Posterior vena cava (tissue), 2 donors: ENCODE data around the gene TMEM108. TPM values are rescaled to one million over a fixed set of nuclear protein-coding genes. Genes with fewer than 3 reads are reported as not detected.

Experiments used
- DNase-seq: peaks from one replicate; pipeline ENCODE4 v3.0.0-alpha.2; 2020; ENCODE audit warnings: low spot score
- intact Hi-C, 2 donors: fragments of 100-400 bp; cut with DNase I; formaldehyde crosslinking; loops; one replicate each; pipeline versions ENCODE4 v1.14.1 to v1.14.2; 2022 to 2023
- total RNA-seq, 2 donors: library from RNA; stranded (reverse); fragmentation: NEBNext Ultra II Directional; extraction: Animal tissue kit (Norgen Biotek cat#: 25700); gene quantifications; one replicate each; pipeline ENCODE4 v1.2.1, GENCODE V29; 2021
- donor health status: DM: yes; HTN: yes; CAD: no.
- donor health status: DM: yes; HTN: yes; CAD: no.

TMEM108 gene
- total RNA-seq, 2 donors from 2014 or later = 2.1 to 2.8 TPM

GRCh38 chr3:133418361-133418760 lies 380.2 kb downstream of the TMEM108 start:
- intact Hi-C loops = loop anchor here in 1 of 2 donors (10.0 kb wide), 1 partner anchor 684 kb away; no protein-coding TSS in a partner anchor
- no peak for DNase-seq

DNA sequence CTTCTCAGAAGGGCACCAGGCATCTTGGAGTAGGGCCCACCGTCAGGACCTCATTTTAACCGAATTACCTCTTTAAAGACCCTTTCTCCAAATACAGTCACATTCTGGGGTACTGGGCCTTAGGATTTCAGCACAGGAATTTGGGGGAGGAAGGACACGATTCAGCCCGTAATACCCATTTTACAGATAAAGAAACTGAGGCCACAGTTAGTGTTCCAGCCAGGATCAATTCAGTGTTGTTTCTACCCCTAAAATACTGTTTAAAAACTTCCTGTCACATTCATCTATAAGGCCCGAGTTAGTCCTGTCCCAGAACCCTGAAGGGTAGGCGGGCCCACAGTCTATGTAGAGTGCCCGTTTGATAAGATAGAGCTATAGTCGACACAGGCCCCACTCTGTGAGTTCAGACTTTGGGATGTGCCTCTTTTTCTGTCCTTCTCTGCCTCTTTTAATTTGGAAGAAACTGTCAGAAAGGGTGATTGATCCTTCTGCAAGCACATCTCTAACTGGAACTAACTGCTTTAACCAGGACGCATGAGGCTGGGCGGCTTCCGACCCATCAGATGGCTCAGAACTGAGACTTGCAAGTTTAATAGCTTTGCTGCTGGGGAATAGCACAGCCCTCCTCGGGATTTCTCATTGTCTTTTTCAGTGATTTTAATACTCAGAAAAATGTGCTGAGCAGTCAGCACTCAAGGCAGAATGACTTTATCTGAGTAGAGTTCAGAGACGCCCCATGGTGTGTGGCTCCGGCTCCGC lies 381.1 kb downstream of the TMEM108 start:
- no peak for DNase-seq
- intact Hi-C loops = loop anchor here in 1 of 2 donors (10.0 kb wide), 1 partner anchor 685 kb away; no protein-coding TSS in a partner anchor

DNA sequence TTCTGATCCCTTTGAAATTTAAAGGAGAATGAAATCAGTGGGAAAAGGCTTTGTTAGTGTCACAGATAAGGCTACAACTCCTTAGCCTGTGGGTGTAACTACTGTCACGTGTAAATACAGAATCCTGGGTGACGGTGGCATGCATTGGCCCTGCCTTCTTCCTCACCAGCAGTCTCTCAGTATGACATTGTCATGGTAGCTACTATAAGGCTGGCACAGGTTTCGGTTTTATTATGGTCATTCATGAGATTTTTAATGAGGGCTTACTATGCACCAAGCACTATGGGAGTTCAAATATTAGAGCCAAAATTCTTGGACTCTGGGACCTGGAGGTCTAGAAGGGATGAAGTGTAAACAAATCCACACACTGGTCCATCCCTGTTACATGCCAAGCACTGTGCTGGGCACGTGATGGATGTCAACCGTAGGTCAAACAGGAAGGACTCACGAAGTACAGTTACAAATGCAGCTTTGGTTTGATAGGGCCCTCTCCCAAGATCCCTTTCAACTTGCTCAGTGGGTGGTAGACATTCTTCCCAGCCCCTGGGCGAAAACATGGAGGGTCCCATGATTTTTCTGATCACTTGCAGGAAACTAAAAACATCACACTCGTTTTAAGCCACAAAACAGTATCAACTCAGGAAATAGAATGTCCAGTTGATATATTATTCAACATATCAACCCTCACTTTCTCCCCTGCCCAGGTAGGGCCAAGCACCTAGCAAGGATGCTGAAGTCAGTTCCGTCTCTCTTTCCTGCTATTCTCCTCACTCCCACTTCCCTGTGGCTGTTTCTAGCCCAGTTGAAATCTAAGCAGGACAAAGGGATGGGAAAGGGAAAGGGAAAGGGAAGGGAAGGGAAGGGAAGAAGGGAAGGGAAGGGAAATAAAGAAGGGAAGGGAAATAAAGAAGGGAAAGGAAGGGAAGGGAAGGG lies 387.0 kb downstream of the TMEM108 start:
- DNase-seq = no peak
- intact Hi-C loops = no loop called here

DNA sequence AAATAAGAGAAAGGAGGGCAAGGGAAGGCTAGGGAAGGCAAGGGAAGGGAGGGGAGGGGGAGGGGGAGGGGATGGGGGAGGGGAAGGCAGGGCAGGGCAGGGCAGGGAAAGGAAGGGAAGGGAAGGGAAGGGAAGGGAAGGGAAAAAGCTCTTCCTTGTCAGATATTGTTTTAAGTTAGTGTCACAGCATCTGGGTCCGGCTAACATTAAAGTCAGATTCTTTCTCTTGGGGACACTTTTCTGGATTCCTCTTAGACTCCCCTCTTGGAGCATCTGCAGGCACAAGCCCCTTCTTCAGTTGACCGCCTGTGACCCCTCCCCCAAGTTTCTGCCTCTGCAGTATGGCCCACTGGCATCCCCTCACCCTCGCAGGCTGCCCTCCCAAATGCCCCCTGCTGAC lies 387.7 kb downstream of the TMEM108 start:
- intact Hi-C loops = no loop called here
- no peak for DNase-seq

DNA sequence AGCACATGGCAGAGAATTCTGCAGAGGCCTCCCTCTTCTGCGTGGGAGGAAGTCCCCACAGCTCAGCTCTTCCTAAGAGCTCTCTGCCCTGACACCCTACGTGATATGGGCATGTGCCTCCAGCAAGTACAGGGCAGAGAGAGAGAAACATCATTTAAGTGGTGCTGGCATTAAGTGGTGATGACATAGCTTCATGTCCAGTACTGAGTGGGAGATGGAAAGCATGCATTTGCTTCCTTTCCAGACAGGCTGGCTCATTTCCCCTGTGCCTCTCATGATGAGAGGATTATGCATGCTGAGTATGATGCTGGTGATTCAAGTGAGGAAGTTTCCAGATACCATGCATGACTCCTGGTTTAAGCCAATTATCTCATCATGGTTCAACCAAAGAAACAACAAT lies 388.5 kb downstream of the TMEM108 start:
- no peak for DNase-seq
- intact Hi-C loops = no loop called here

GRCh38 chr3:133428552-133428951 lies 390.4 kb downstream of the TMEM108 start:
- intact Hi-C loops = no loop called here
- no peak for DNase-seq

- DNase-seq = no peak
- intact Hi-C loops = no loop called here
Observed at GRCh38 chr3:133429063-133429462, 390.9 kb downstream of the TMEM108 start.

DNA sequence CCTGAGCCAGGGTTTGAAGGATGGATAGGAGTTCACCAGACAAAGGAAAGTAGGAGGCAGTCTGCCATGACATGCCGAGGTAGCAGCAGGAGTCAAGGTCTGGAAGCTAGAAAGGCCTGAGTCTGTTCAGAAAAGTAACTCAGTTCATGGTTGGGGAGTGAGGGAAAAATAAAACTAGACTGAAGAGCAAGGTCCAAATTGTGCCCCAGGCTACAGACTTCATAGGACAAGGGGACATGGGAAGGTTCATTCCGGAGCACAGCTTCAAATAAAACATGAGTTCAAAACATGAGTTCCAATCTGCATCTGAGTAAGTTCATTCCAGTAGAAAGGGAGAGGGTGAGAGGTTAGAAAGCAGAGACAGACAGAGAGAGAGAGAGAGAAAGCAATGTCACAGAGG lies 401.4 kb downstream of the TMEM108 start:
- intact Hi-C loops = no loop called here
- DNase-seq = no peak

- intact Hi-C loops = no loop called here
- no peak for DNase-seq
Observed at GRCh38 chr3:133440652-133441051, 402.5 kb downstream of the TMEM108 start.

DNA sequence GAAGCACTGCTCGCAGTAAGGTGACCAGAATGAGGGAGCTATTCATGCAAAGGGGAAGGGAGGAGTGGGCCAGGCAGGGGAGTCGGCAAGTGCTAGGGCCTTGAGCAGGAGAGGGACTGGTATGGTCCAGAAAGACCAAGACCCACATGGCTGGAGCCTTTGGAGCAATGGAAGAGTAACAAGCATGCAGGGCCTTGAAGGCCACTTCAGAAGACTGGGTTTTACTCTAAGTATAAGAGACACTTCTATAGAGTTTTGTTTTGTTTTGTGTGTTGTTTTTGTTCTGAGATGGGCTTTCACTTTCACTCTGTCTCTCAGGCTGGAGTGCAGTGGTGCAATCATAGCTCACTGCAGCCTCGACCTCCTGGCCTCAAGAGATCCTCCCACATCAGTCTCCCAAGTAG lies 403.7 kb downstream of the TMEM108 start:
- intact Hi-C loops = no loop called here
- no peak for DNase-seq

GRCh38 chr3:133442518-133442917 lies 404.3 kb downstream of the TMEM108 start:
- intact Hi-C loops = no loop called here
- no peak for DNase-seq

DNA sequence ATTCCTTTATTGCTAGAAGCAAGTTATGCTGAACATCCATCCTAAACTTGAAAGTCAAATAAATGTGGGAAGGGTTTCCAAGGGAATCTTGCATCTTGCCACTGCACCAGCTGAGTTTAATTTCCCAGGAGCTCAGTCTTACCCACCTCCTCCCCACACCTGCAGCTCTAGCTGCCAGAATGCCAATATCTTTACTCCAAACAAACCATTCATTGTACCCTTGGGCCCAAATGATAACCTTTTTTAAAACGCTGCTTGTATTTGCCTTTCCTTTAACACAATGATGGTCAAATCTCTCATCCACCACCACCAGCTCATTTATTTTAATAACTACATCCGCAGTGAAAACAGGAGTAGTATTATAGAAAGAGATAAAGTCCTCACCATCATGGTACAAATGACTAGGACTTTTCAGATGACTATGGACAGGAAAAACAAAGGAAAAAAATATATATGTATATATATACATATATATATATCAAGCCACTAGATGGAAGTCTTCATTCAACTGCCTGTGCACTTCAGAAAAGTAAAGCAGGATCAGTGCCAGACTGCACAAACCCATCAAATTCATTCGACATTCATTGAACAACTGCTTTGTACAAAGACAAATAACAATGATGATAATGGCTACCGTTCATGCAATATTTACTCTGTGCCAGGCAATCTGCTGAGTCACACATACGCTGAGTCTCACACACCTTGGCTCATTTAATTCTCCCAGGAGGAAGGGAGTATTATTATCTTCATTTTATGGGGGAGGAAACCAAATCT lies 405.6 kb downstream of the TMEM108 start:
- no peak for DNase-seq
- intact Hi-C loops = no loop called here

DNA sequence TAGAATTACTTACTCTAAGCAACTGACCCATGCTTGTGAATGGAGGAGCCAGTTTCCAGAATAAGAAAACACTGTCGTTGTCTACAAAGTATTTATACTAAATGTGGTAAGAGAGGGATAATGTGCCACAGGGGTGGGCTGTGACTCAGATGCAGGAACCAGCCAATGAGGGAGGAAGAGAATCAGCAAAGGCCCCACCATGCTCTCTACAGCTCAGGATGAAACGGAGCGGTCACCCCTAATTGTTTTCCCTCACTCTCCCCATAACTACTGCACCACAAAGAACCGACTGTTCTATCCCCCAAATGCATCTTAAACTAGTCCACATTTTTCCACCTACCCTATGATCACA lies 406.2 kb downstream of the TMEM108 start:
- no peak for DNase-seq
- intact Hi-C loops = no loop called here

DNA sequence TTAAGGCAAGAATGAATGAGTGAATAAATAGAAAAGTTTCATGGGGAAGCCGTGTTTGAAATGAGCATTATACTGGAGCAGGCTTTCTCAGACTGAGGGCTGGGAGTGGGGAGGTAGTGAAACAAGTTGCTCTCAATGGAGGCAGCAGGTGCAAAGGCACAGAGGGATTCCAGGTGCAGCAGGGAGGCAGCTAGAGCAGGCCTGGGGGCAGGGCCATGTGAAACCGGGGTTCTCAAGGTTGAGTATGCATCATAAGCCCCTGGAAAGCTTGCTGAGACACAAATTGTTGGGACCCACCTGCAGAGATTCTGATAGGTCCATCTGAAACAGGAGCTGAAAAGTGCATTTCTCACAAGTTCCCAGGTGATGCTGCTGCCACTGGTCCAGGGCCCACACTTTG lies 406.9 kb downstream of the TMEM108 start:
- intact Hi-C loops = no loop called here
- no peak for DNase-seq
